Cardiac fibroblast (primary cell): ENCODE results near the gene GTF2B.

ENCODE experiments used
- DNase-seq, 2 donors: peaks; one replicate each; pipeline versions ENCODE4 v3.0.0 to v3.0.0-alpha.2; 2010; ENCODE audit warnings: low read depth in 2 of 2
- H3K4me3 ChIP-seq, 2 donors: replicated peaks in 1 of 2; 1 replicate in 1 of 2; 2 replicates in 1 of 2; pipeline ENCODE4 v1.5.1; 2011; ENCODE audit warnings: low read depth in 2 of 2, low read length in 2 of 2, mild to moderate bottlenecking in 2 of 2, moderate library complexity in 1 of 2
- TF ChIP-seq, protein P1 (sequence below): IDR thresholded peaks from one replicate; pipeline ENCODE4 v1.5.1; 2011; ENCODE audit warnings: low read depth, mild to moderate bottlenecking, low read length, inconsistent platforms

Gene GTF2B

DNA sequence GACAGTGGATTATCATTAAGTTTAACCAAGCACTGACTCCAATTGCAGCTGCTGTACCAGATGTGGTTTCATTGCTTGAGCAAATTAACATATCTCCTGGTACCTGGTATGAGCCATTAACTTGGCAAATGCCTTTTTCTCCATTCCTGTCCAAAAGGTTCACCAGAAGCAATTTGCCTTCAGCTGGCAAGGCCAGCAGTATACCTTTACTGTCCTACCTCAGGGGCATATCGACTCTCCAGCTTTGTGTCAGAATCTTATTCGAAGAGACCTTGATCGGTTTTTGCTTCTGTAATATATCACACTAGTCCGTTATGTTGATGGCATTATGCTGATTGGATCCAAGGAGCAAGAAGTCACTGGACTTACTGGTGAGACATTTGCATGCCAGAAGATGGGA is 9.5 kb upstream of the GTF2B start:
- no peak overlapping the region for H3K4me3 ChIP-seq
- TF ChIP-seq, protein P1, sequence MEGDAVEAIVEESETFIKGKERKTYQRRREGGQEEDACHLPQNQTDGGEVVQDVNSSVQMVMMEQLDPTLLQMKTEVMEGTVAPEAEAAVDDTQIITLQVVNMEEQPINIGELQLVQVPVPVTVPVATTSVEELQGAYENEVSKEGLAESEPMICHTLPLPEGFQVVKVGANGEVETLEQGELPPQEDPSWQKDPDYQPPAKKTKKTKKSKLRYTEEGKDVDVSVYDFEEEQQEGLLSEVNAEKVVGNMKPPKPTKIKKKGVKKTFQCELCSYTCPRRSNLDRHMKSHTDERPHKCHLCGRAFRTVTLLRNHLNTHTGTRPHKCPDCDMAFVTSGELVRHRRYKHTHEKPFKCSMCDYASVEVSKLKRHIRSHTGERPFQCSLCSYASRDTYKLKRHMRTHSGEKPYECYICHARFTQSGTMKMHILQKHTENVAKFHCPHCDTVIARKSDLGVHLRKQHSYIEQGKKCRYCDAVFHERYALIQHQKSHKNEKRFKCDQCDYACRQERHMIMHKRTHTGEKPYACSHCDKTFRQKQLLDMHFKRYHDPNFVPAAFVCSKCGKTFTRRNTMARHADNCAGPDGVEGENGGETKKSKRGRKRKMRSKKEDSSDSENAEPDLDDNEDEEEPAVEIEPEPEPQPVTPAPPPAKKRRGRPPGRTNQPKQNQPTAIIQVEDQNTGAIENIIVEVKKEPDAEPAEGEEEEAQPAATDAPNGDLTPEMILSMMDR: no peak

DNA sequence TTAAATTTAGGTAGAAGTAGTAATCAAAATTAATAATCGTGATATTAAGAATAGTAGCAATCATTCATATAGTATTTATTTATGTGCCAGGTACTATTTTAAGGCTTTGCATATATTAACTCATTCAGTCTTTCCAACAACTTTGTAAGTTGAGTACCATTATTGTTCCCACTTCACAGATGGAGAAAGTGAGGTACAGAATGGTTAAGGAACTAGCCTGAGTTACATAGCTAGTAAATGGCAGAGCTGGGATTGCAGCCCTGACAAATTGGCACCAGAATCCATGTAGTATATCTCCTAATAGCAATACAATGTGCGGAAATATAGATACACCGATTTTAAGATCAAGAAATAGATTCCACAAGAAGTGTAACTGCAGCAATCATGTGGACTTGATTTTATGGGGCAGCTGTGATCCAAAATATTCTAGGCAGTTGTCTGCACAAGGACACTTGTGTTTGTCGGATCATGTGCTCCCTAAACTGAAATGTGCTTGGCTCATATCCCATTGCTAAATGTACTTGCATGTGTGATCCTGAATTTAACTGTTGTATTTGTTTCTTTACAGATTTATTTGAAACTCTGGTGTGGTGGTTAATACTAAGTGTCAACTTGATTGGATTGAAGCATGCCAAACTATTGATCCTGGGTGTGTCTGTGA is 5.8 kb upstream of the GTF2B start:
- no peak for DNase-seq
- TF ChIP-seq, protein P1: no peak

More for the DNA sequence above, 9.5 kb upstream of the GTF2B start:
- DNase-seq: no peak

DNA sequence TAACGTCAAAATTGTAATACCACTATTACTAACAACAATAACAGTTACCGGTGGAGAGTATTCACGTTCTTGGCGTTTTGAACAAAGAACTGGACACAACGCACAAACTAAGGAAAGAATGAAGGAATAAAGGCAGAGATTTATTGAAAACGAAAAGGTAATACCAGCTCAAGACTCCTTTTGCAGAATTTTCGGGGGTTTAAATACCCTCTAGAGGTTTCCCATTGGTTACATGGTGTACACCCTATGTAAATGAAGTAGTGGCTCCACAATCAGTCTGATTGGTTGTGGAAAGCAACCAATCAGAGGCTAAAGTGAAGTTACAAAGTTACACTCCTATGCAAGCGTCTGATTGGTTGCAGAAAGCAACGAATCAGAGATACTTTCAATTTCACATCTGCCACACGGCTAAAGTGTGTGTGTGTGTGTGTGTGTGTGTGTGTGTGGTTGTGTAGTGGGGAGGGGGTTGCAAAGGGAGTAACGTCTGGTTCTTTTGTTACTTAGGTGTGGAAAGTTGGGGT is 1.1 kb upstream of the GTF2B start:
- TF ChIP-seq, protein P1: no peak
- DNase-seq: peak; percentile 68 to 74
- no peak overlapping the region for H3K4me3 ChIP-seq

More for the DNA sequence above, 5.8 kb upstream of the GTF2B start:
- no peak overlapping the region for H3K4me3 ChIP-seq

DNA sequence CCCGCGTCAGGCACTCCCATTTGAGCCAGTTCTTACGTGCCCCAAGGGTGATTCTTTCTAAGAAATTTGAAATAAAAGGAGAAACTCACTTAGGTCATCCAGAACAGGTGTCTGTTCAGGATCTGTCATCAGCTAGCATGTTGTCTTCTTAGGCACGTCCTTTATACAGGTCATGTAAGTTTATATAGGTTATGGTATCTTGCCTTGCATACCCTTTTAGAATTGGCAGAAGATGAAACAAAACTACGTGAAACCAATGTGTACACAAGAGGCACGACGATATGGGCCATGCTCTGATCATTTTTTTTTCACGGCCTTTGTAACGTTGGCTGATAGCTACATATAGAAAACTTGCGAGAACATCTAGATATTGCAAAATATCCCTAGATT is 579 bp upstream of the GTF2B start:
- peak overlapping the region; percentile 92 to 97 for H3K4me3 ChIP-seq
- TF ChIP-seq, protein P1: no peak
- no peak for DNase-seq

DNA sequence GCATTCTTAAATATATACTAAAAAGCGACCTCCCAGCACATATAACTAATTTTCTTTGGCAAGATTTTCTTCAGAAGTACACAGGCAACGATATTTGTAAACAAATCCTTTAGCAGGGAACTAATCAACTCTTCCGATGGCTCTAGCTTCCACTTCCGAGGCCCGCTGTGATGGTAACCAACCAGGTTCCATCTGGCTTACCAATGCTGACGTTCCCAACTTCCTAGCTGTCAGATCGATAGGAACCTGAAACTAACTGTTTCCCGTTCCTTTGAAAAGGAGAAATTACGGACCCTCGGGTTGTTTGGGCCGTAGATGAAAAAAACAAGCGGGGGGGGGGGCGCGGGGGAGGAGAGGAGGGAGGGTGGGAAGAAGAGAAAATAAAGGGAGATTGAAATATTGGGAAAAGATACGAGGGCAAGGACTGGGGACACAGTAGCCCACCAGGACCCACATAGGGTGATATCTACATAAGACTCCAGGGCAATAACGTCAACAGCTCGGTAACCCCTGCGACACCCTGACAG is 513 bp downstream of the GTF2B start:
- DNase-seq: peak; percentile 37 to 42
- H3K4me3 ChIP-seq: peak overlapping the region; percentile 92 to 97
- TF ChIP-seq, protein P1: no peak

DNA sequence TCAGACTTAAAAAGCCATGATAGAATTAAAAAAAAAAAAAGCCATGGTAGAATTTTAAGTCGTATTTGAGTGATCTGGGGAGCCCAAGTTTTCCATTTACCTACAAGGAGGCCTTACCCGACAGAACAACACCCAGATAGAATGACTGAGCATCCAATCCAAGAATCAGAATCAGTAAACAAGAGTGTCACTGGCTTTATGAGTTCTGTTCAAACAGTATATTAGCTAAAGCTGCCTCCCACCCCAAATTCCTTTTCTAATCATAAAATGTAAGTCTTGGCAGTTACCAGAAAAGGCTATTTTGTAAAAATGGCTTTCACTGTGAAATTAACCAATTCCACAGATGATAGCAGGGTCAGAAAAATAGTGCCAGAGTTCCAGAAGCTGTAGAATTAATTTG is 1.2 kb downstream of the GTF2B start:
- DNase-seq: no peak
- peak overlapping the region; percentile 92 to 97 for H3K4me3 ChIP-seq
- TF ChIP-seq, protein P1: no peak
